Measurements from ENCODE around the gene NPAS2. TPM values are rescaled to one million over a fixed set of nuclear protein-coding genes. Genes with fewer than 3 reads are reported as not detected.

The NPAS2 gene
- total and polyA plus RNA-seq, 2 of the 8 experiments (the other 6 are each of a cell fraction or from before 2014, with no cell fraction given) = 1.8 to 1.9 TPM

- CTCF ChIA-PET (ENCODE audit: partially characterized antibody) = interaction anchor here (0.6 to 2.8 kb wide), 8 partner anchors 13 to 182 kb away, joined by 3 to 14 read pairs (median 4); no protein-coding TSS in a partner anchor
- DNase-seq (ENCODE audit: low read depth in 1 of 2, low spot score in 2 of 2) (no peak), FAIRE-seq (no peak)
- no peak overlapping the region for H3K27ac ChIP-seq (ENCODE audit: low read depth, low read length)
- H3K36me3 ChIP-seq (ENCODE audit: control insufficient read depth in 2 of 4, insufficient read depth in 4 of 4, low read length in 3 of 4) = peaks cover 4 to 46% (median 11%) of the 10 kb centered on the region in 4 experiments; a peak in 7 of 8 replicates
- H4K5ac ChIP-seq (ENCODE audit: insufficient read length, low read depth, low read length) = no peak overlapping the region
- no peaks in the 10 kb centered on the region for H3K9me3 ChIP-seq (ENCODE audit: insufficient read depth in 2 of 2, low read depth in 1 of 2, low read length in 1 of 2)
- no peak overlapping the region for H2BK15ac ChIP-seq (ENCODE audit: low read length)
- no peak overlapping the region; the same call in 1 of the 2 replicates for H4K8ac ChIP-seq (ENCODE audit: extremely low read depth, insufficient read depth, low read length)
- no peak overlapping the region for H3K4me3 ChIP-seq (ENCODE audit: extremely low read depth in 1 of 4, insufficient read depth in 2 of 4, low read depth in 3 of 4, low read length in 4 of 4)
- no peaks in the 10 kb centered on the region for H3K27me3 ChIP-seq (replicated peaks in 1 of 4; ENCODE audit: control insufficient read depth in 3 of 4, extremely low read depth in 1 of 4, insufficient read depth in 3 of 4, low read length in 3 of 4)
- no peak overlapping the region for H3K23ac ChIP-seq (ENCODE audit: insufficient read length)
- no peak overlapping the region for H3K14ac ChIP-seq (ENCODE audit: insufficient read length)
- no peak overlapping the region for H2AFZ ChIP-seq (ENCODE audit: low read length)
- H2BK120ac ChIP-seq (replicated peaks; ENCODE audit: low read depth, low read length) = no peak overlapping the region
- H3K18ac ChIP-seq (ENCODE audit: extremely low read depth, low read length) = no peak overlapping the region
- no peak overlapping the region for H4K91ac ChIP-seq (replicated peaks; ENCODE audit: insufficient read length, low read length)
- no peak overlapping the region for H2BK12ac ChIP-seq (ENCODE audit: low read depth, low read length)
- H2BK20ac ChIP-seq (ENCODE audit: low read length) = no peak overlapping the region
- H3K23me2 ChIP-seq (ENCODE audit: low read depth, low read length) = no peaks in the 10 kb centered on the region
- no peak overlapping the region for H2AK5ac ChIP-seq (ENCODE audit: low read depth, low read length)
- H4K20me1 ChIP-seq (replicated peaks in 1 of 2; ENCODE audit: control insufficient read depth in 1 of 2, insufficient read depth in 2 of 2, low read length in 2 of 2) = peaks cover 0 to 3% of the 10 kb centered on the region in 2 experiments
- peaks cover 2 to 9% (median 5%) of the 10 kb centered on the region in 4 experiments; a peak in 5 of 7 replicates for H3K4me1 ChIP-seq (replicated peaks in 1 of 4; ENCODE audit: control insufficient read depth in 3 of 4, insufficient read depth in 4 of 4, low read length in 3 of 4)
- POLR2A ChIA-PET (ENCODE audit: partially characterized antibody) = interaction anchor here (1.5 to 1.9 kb wide), 2 partner anchors 11 to 15 kb away, joined by 5 to 8 read pairs; no protein-coding TSS in a partner anchor
- 93% methylated on average over 6 of the region's 6 CpGs; no CpG with 5 or more reads in 1 of the 2 experiments for WGBS, 2 experiments (ENCODE audit: extremely low coverage in 1 of 2, insufficient coverage in 1 of 2, insufficient read length in 1 of 2, insufficient replicate concordance in 2 of 2, low coverage in 1 of 2, low lambda C conversion rate in 2 of 2, missing lambda C conversion rate in 1 of 2)
- no peak overlapping the region for H2BK5ac ChIP-seq (ENCODE audit: low read depth, low read length)
- no peak overlapping the region for H3K4ac ChIP-seq (replicated peaks; ENCODE audit: insufficient read length, low read depth, low read length)
- no peak overlapping the region for H3K9ac ChIP-seq (replicated peaks in 1 of 4; ENCODE audit: extremely low read depth in 1 of 4, low read depth in 3 of 4, low read length in 3 of 4)
- H3K79me1 ChIP-seq (ENCODE audit: low read depth, low read length) = no peaks in the 10 kb centered on the region
- no peaks in the 10 kb centered on the region for H3K79me2 ChIP-seq (ENCODE audit: control insufficient read depth in 1 of 2, insufficient read depth in 2 of 2, low read length in 2 of 2)
- H3K4me2 ChIP-seq (ENCODE audit: insufficient read depth in 1 of 2, low read depth in 2 of 2, low read length in 2 of 2) = no peak overlapping the region
- TF ChIP-seq TAF7 (optimal IDR thresholded peaks at IDR 0.05; ENCODE audit: borderline replicate concordance, low read depth, low read length) = no peak
- TF ChIP-seq ATF2 (IDR thresholded peaks at IDR 0.05; ENCODE audit: low read length) = no peak
- no peak for TF ChIP-seq RAD21 (IDR thresholded peaks at IDR 0.05 in 1 of 2, conservative IDR thresholded peaks at IDR 0.05 in 1 of 2; ENCODE audit: low read depth in 2 of 2, low read length in 2 of 2)
- no peak overlapping the region for H3K56ac ChIP-seq (replicated peaks; ENCODE audit: insufficient read length, low read depth, low read length)
These were observed 203.6 kb downstream of the NPAS2 start for GRCh38 chr2:101023327-101024107.

All from H1 (cell line).